ENCODE results near the gene SOD1. TPM values are rescaled to one million over a fixed set of nuclear protein-coding genes. Genes with fewer than 3 reads are reported as not detected.
"Not testable (repeated sequence)": the region's sequence is repeated elsewhere in the genome, so short reads cannot be mapped to it uniquely, and the experiment has no call there.

Gene SOD1
- total and polyA plus RNA-seq, 8 donors: 45.5 to 358 (median 177) TPM

DNA sequence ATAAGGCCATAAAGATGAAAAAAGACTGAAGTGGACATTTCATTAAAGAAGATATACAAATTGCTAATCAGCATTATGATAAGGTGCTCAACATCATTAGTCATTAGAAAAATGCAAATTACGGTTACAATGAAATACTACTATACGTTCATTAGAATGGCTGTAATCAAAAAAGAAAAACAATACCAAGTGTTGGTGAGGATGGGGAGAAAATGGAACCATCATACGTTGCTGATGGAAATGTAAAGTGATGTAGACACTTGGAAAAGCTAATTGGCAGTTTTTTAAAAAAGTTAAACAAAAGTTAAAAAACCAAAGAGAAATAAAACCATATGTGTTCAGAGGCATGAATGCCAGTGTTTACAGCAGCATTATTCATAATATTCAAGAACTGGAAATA lies 8.6 kb upstream of the SOD1 start:
- Histone ChIP-seq H3K4me1 (no peaks in the 10 kb centered on the region), H3K9me3 (no peaks in the 10 kb centered on the region), H3K27me3 (no peaks in the 10 kb centered on the region), H3K4me3 (no peak overlapping the region), H3K27ac (no peak overlapping the region), H3K36me3 (no peaks in the 10 kb centered on the region)
- no peak for DNase-seq
- WGBS, 5 donors: 88 to 96% (median 94%) methylated on average over 3 of the region's 3 CpGs
- no peak for TF ChIP-seq POLR2A (IDR thresholded peaks at IDR 0.05)
- TF ChIP-seq, protein P1, sequence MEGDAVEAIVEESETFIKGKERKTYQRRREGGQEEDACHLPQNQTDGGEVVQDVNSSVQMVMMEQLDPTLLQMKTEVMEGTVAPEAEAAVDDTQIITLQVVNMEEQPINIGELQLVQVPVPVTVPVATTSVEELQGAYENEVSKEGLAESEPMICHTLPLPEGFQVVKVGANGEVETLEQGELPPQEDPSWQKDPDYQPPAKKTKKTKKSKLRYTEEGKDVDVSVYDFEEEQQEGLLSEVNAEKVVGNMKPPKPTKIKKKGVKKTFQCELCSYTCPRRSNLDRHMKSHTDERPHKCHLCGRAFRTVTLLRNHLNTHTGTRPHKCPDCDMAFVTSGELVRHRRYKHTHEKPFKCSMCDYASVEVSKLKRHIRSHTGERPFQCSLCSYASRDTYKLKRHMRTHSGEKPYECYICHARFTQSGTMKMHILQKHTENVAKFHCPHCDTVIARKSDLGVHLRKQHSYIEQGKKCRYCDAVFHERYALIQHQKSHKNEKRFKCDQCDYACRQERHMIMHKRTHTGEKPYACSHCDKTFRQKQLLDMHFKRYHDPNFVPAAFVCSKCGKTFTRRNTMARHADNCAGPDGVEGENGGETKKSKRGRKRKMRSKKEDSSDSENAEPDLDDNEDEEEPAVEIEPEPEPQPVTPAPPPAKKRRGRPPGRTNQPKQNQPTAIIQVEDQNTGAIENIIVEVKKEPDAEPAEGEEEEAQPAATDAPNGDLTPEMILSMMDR (IDR thresholded peaks at IDR 0.05): no peak
- TF ChIP-seq POLR2AphosphoS5 (IDR thresholded peaks at IDR 0.05): no peak
- TF ChIP-seq EP300 (IDR thresholded peaks at IDR 0.05): no peak
- intact Hi-C loops (cut with DNase I; ENCODE audit: low total_unique reads): no loop called here

DNA sequence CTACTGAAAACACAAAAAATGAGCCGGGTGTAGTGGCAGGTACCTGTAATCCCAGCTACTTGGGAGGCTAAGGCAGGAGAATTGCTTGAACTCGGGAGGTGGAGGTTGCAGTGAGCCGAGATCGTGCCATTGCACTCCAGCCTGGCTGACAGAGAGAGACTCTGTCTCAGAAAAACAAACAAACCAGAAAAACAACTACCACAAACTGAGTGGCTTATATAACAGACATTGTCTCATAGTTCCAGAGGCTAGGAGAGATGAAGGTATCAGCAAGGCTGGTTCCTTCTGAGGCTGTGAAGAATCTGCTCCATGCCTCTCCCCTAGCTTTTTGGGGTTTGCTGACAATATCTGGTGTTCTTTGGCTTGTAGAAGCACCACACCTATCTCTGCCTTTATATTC lies 8.0 kb upstream of the SOD1 start:
- H3K9me3 ChIP-seq; DNase-seq; H3K27ac ChIP-seq; H3K4me1 ChIP-seq; H3K27me3 ChIP-seq; H3K4me3 ChIP-seq; H3K36me3 ChIP-seq; intact Hi-C loops (cut with DNase I; ENCODE audit: low total_unique reads): not testable (repeated sequence)
- WGBS, 5 donors: 82 to 96% (median 85%) methylated on average over 4 of the region's 4 CpGs

DNA sequence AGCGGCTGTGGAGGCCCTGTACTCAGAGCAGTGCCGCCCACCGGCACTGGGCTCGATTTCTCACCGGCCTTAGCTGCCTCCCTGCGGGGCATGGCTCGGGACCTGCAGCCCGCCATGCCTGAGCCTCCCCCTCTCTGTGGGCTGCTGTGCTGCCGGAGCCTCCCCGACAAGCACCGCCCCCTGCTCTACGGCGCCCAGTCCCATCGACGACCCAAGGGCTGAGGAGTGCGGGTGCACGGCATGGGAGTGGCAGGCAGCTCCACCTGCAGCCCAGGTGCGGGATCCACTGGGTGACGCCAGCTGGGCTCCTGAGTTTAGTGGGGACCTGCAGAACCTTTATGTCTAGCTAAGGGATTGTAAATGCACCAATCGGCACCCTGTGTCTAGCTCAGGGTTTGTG lies 5.2 kb upstream of the SOD1 start:
- intact Hi-C loops (cut with DNase I; ENCODE audit: low total_unique reads): no loop called here
- H3K27ac ChIP-seq: no peak overlapping the region
- TF ChIP-seq POLR2AphosphoS5 (IDR thresholded peaks at IDR 0.05) (no peak), EP300 (IDR thresholded peaks at IDR 0.05) (no peak), POLR2A (IDR thresholded peaks at IDR 0.05) (no peak)
- TF ChIP-seq, protein P1 (IDR thresholded peaks at IDR 0.05): no peak
- no peak for DNase-seq
- peaks cover 0 to 7% (median 6%) of the 10 kb centered on the region in 4 donors for H3K4me1 ChIP-seq
- H3K4me3 ChIP-seq: no peak overlapping the region
- WGBS, 5 donors: 97 to 100% (median 98%) methylated on average over 3 to 20 of the region's 20 CpGs
- no peaks in the 10 kb centered on the region for H3K27me3 ChIP-seq
- no peaks in the 10 kb centered on the region for H3K9me3 ChIP-seq
- H3K36me3 ChIP-seq: no peaks in the 10 kb centered on the region

DNA sequence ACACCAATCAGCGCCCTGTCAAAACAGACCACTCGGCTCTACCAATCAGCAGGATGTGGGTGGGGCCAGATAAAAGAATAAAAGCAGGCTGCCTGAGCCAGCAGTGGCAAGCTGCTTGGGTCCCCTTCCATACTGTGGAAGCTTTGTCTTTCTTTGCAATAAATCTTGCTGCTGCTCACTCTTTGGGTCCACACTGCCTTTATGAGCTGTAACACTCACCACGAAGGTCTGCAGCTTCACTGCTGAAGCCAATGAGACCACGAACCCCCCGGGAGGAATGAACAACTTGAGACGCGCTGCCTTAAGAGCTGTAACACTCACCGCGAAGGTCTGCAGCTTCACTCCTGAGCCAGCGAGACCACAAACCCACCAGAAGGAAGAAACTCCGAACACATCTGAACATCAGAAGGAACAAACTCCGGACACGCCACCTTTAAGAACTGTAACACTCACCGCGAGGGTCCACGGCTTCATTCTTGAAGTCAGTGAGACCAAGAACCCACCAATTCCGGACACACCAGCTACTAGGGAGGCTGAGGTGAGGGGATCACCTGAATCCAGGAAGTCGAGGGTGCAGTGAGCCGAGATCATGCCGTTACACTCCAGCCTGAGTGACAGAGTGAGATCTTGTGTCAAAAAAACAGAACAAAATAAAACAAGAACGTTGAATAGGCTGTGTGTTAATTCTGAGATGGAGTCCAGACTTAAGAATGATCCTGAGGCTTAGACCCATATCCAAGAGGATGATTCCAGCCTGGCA lies 4.5 kb upstream of the SOD1 start:
- H3K4me3 ChIP-seq; H3K9me3 ChIP-seq; intact Hi-C loops (cut with DNase I; ENCODE audit: low total_unique reads); H3K4me1 ChIP-seq; H3K36me3 ChIP-seq; H3K27ac ChIP-seq; H3K27me3 ChIP-seq; DNase-seq: not testable (repeated sequence)
- WGBS, 5 donors: 69 to 86% (median 77%) methylated on average over 18 to 21 of the region's 21 CpGs

DNA sequence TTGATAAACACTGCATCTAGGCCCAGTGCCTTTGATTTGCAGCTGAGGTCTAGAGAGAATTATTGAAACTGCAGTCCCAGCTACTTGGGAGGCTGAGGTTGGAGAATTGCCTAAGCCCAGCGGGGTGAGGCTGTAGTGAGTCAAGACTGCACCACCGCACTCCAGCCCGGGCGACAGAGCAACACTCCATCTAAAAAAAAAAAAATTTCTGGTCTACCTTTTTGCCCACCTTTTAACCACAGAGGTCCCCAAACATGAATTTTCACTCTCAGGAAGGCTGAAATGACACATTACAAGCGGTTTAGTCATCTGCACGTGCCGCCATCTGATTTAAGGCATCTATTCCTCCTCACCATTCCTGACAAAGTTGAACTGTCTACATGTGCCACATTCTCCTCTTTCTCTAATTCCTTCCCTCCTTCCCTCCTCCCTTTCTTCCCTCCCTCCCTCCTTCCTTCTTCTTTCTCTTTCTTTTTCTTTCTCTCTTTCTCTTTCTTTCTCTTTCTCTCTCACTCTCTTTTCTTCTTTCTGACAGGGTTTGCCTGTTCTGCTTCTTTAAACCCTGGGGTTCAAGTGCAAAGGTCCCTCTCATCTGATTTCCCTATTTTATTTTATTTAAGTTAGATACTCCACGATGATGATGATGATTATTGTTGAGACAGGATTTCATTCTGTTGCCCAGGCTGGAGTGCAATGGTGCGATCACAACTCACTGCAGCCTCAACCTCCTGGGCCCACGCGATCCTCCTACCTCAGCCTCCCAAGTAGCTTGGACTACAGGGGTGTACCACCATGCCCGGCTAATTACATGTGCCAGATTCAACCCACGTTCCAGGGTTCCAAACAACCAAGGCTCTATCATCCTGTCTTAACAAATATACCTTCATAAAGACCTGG lies 3.0 kb upstream of the SOD1 start:
- WGBS, 5 donors: 78 to 89% (median 83%) methylated on average over 13 of the region's 13 CpGs
- no peaks in the 10 kb centered on the region for H3K9me3 ChIP-seq
- H3K27me3 ChIP-seq: no peaks in the 10 kb centered on the region
- TF ChIP-seq POLR2A (IDR thresholded peaks at IDR 0.05) (no peak), EP300 (IDR thresholded peaks at IDR 0.05) (no peak), POLR2AphosphoS5 (IDR thresholded peaks at IDR 0.05) (no peak)
- TF ChIP-seq, protein P1 (IDR thresholded peaks at IDR 0.05): no peak
- H3K36me3 ChIP-seq: no peaks in the 10 kb centered on the region
- intact Hi-C loops (cut with DNase I; ENCODE audit: low total_unique reads): no loop called here
- H3K4me3 ChIP-seq: no peak overlapping the region
- no peak overlapping the region for H3K27ac ChIP-seq
- DNase-seq: no peak
- peaks cover 14 to 20% (median 15%) of the 10 kb centered on the region in 4 donors for H3K4me1 ChIP-seq
